Hippocampal formation (tissue), 2 donors: ENCODE data around the gene ARSB.
"Not testable (repeated sequence)": the region's sequence is repeated elsewhere in the genome, so short reads cannot be mapped to it uniquely, and the experiment has no call there.

Source experiments
- DNase-seq, 2 donors: peaks; one replicate each; lab custom pipeline; 2025; lab: John Stamatoyannopoulos, UW

ARSB gene

GRCh38 chr5:78953092-78953800, 31.9 kb downstream of the ARSB start:
- DNase-seq: no peak

- DNase-seq: no peak
Observed at GRCh38 chr5:78930721-78931120, 54.4 kb downstream of the ARSB start.

GRCh38 chr5:78929833-78930232, 55.3 kb downstream of the ARSB start:
- DNase-seq: no peak

- no peak for DNase-seq
Observed at GRCh38 chr5:78927657-78928282, 57.3 kb downstream of the ARSB start.

GRCh38 chr5:78926252-78926651, 58.9 kb downstream of the ARSB start:
- DNase-seq: no peak

- DNase-seq: no peak
Observed at GRCh38 chr5:78925129-78925876, 59.8 kb downstream of the ARSB start.

- DNase-seq: no peak
Observed at GRCh38 chr5:78923622-78923970, 61.5 kb downstream of the ARSB start.

- DNase-seq: no peak
Observed at GRCh38 chr5:78922879-78923621, 62.1 kb downstream of the ARSB start.

- peak in 1 of 2 donors; percentile 11 for DNase-seq
Observed at GRCh38 chr5:78920604-78921003, 64.5 kb downstream of the ARSB start.

GRCh38 chr5:78919796-78920195, 65.3 kb downstream of the ARSB start:
- DNase-seq: peak in 1 of 2 donors; percentile 12

GRCh38 chr5:78916044-78916443, 69.1 kb downstream of the ARSB start:
- DNase-seq: no peak

- DNase-seq: no peak
Observed at GRCh38 chr5:78915170-78915569, 69.9 kb downstream of the ARSB start.

- no peak for DNase-seq
Observed at GRCh38 chr5:78912811-78913210, 72.3 kb downstream of the ARSB start.

- no peak for DNase-seq
Observed at GRCh38 chr5:78912085-78912771, 72.9 kb downstream of the ARSB start.

GRCh38 chr5:78909224-78909983, 75.7 kb downstream of the ARSB start:
- DNase-seq: not testable (repeated sequence)

- DNase-seq: peak; percentile 42 to 44
Observed at GRCh38 chr5:78908173-78909061, 76.7 kb downstream of the ARSB start.

- DNase-seq: peak in 1 of 2 donors; percentile 40
Observed at GRCh38 chr5:78907255-78907891, 77.7 kb downstream of the ARSB start.

- DNase-seq: no peak
Observed at GRCh38 chr5:78905084-78905938, 79.8 kb downstream of the ARSB start.
